Right lobe of liver (tissue), 4 donors: ENCODE data around the gene ZBTB26.

ENCODE experiments used
- POLR2A ChIP-seq: fragments of 450-650 bp; IDR thresholded peaks from one replicate; pipeline ENCODE4 v1.6.1; 2017; ENCODE audit warnings: antibody characterized with exemption, mild to moderate bottlenecking
- TF ChIP-seq, protein P1 (sequence below), 4 donors: fragments of 200-600 bp in 3 of 4; fragments of 450-650 bp in 1 of 4; IDR thresholded peaks; one replicate each; pipeline versions ENCODE4 v1.5.1 to v1.8.0; 2016 to 2022; ENCODE audit warnings: antibody characterized with exemption in 4 of 4, mild to moderate bottlenecking in 2 of 4
- donor health status: DM: no; HTN: no; CAD: no.
- donor health status: DM: no; HTN: no; CAD: no.
- donor health status: DM: no; HTN: yes; CAD: no.

DNA sequence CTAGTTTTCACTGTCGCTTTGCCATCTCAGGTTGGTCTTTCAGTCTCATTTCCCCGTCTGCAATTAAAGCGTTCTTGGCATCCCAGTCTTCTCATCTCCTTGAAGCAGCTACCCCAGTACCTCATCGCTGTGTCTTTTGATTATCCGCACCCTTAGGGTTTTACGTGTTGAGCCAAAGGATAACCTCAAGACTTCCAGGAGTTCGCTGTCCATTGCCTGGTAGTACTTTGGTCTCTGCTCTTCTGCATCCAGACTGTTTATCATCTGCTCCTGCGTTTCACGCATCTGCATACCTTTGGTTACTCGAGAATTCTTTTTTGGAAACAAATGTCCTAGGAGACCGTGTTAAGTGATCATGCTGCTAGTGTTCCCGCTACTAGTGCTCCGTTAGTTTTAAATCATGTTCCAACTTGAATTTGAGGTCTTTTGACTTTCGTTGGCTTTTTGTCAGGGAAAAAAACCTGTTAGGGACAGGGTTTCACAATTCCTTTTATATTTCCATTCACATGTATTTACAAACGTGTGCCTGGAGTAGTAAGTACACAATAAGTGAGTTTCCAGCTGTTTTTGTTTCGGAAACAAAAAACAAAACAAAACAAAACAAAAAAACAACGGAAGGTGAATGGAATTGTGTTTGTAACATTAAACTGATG lies 10.4 kb upstream of the ZBTB26 start:
- TF ChIP-seq, protein P1, sequence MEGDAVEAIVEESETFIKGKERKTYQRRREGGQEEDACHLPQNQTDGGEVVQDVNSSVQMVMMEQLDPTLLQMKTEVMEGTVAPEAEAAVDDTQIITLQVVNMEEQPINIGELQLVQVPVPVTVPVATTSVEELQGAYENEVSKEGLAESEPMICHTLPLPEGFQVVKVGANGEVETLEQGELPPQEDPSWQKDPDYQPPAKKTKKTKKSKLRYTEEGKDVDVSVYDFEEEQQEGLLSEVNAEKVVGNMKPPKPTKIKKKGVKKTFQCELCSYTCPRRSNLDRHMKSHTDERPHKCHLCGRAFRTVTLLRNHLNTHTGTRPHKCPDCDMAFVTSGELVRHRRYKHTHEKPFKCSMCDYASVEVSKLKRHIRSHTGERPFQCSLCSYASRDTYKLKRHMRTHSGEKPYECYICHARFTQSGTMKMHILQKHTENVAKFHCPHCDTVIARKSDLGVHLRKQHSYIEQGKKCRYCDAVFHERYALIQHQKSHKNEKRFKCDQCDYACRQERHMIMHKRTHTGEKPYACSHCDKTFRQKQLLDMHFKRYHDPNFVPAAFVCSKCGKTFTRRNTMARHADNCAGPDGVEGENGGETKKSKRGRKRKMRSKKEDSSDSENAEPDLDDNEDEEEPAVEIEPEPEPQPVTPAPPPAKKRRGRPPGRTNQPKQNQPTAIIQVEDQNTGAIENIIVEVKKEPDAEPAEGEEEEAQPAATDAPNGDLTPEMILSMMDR (IDR thresholded peaks at IDR 0.05), result no peak
- no peak for TF ChIP-seq POLR2A
